NCI-H748 treated with DMSO at 0.1 percent for 48 hours (cell line): Measurements from ENCODE around the gene INCA1.
A peak's percentile ranks its signal among the peaks of the same experiment; 100 is the strongest.

Experiments
- DNase-seq: peaks from one replicate; lab custom pipeline; 2025; lab: John Stamatoyannopoulos, UW

The INCA1 gene

DNA sequence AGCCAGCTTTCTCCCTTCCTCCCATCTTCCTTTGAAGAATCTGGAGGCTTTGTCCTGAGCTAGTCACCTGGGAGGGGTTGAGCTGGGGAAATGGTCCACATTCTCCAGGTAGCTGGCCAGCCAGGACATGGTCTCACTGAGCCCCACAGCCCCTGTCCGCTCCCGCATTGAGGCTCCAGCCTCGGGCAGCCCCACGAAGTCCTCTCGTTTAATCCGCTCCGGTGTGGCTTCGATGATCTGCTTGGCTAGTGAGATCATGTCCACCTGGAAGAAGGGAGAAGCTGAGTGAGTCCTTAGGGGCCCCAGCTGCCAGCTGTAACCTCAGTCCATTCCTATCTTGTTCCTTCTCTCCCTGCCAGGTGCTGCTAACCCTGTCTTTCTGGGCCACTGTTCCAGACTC is 27.0 kb downstream of the INCA1 start:
- no peak for DNase-seq

DNA sequence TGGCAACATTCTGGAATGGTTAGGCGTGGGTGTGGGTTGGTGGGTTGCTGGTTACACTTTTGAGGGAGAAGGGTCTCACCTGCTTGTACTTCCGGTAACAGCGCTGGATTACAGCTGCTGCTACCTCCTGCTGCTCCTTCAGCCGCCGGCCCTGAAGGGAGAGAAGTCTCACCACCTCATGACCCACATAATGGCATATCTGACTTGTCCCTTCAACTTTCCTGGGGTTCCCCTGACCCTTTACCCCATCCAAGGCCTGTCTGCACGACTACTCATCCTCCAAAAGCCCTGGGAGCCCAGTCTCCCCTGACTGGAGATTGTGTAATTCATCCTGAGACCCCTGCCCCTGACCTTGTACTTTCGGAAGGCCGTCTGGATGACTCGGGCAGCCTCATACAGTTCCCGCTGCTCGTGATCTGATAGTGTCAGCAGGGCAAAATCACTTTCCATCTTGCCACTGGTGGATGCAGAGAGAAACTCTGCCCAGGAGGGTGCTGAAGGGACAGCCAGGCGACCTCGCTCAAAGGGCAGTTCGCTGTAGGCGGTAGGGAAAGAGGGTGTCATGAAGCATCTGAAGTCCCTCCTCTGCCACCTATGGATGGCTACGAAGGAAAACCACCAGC is 27.7 kb downstream of the INCA1 start:
- no peak for DNase-seq

DNA sequence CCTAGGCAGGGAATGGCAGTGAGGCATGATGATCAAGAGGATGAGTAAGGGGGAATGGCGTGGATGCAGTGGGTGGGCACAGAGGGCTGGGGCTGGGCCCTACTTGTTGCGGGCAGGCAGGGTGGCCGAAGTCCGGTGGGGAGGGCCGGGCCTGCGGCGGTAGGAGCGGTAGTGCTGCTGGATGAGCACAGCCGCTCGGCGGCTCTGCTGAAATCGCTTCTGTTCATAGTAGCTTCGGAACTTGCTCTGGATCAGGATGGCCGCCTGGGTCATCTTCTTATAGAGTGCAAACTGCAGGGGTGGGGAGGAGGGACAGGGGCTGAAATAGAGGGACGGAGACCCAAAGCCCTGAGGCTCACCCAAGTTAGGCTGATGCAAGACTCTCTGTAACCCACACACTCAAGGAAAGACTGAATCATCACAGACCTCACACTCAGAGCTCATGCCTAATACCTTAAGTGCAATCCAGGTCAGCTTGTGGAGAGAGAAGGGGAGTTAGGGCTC is 28.2 kb downstream of the INCA1 start:
- no peak for DNase-seq

DNA sequence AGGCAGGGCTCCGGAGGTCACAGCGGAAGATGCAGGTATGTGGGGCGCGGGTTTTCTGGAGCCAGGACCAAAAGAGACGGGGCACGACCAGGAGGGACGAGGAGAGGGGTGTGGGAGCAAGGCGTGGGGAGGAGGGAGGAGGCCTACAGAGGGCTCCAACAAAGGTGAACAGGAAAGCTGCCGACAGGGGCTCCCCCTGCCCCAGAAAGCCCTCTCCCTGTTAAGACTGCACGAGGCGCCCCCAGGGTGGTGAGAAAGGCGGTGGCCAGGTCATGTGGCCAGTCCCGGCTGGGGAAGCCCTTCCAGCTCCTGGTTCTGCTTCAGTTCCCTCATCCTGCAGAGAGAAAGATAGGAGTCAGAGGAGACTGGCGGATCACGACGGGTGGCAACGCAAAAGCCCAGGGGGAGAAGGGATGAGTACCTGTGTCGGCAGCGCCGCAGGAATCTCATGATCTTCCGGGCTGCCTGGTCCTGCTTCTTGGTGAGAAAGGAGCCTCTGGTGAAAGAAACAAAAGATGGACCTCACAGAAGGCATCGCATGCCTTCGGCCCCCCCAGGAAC is 28.8 kb downstream of the INCA1 start:
- DNase-seq: no peak

DNA sequence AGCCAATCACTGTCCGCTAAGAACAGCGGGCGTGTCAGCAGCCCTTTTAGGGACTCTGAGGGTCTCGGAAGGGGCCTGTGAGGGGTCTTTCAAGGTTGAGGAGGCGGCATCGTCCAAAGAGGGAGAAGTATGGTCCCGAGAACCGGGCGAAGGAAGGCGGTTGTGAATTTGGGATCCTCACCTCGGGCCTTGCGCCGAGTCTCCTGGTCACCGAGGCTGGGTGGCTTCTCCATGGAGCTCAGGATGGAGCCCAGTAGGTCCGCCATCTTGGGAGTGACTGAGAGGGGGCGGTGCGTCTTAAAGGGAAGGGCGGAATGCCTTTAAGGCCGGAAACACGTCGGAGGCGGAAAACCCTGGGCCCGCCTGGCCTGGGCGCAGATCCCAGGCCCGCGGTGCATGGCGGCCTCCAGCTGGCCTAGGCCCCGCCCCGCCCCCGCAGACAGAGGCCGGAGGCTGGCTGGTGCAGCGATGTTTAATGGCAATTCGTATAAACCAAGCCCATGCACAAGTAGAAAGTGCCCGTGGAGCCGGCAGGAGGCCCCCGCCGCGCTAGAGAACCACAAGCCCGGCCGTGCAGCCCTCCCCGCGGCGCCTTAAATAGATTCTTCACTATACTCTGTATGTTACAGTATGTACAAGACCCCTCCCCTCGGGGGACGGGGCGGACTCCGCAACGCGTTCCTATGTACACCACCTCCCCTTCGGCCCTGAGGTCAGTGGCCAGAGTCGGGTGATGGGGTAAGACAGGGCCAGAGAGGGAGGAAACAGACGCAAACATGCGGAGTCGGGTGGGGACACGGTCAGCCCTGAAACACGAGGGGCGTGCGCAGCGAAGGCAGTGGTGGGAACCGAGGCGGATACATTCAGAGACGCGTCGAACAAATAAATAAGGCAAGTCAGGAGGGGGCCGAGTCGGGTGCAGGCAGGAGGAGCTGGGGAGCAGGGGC is 29.5 kb downstream of the INCA1 start, which contains the start of gene SPAG7:
TSS of gene SPAG7 (minus strand) at position 279 of the 947 bp plus-strand sequence. CDS start at position 266, 13 bp downstream.
- peak; percentile 95 for DNase-seq

DNA sequence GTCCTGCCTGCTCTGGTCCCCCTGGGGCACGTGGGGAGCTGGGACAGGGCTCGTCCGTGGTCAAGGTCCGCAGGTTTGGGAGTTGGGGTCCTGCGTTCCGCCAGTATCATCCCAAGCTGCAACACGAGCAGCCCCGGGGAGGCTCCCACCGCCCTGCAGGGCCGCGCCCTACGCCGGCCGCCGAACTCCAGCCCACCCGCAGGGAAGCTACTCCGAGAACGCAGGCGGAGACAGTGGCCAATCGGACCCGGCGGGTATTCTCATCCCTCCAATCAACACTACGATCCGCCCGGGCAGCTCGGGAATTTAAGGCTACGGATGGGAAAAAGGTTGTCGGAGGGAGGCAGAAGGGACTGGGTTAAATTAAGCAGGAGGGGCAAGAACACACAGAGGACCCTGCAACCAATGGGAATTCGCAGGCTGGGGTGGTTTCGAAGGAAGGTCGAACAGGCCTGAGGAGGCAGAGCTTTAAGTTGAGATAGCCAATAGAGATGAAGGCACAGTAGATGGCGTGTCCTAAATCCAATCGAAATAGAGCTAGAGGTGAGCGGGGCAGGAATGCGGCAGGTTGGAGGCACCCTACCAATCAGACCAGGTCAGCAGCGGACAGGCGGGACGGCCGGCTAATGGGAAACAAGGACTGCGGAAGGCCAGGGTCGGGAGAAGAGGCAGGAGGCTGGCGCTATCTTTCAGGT is 30.3 kb downstream of the INCA1 start:
- peak; percentile 100 for DNase-seq

DNA sequence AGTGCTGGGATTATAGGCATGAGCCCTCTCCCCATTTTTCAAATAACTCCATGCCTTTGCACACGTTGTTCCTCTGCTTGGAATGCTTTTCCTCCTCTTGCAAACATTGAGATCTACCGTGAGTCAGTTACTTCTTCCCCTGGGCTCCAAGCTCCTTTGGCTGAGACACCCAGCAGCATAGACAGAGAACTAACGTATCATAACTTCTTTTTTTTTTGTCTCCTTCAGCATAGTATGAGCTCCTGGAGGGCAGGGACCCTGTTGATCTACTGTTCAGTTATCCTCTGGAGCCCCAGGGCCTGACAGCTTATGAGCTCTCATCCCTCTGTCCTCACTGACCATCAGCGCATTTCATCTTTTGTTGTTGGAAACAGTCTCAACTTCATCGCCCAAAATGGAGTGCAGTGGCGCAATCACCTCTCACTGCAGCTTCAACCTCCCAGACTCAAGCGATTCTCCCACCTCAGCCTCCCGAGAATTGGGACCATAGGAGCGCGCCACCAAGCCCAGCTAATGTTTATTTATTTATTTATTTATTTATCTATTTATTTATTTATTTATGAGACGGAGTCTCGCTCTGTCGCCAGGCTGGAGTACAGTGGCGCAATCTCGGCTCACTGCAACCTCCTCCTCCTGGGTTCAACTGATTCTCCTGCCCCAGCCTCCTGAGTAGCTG is 31.9 kb downstream of the INCA1 start:
- DNase-seq: no peak

DNA sequence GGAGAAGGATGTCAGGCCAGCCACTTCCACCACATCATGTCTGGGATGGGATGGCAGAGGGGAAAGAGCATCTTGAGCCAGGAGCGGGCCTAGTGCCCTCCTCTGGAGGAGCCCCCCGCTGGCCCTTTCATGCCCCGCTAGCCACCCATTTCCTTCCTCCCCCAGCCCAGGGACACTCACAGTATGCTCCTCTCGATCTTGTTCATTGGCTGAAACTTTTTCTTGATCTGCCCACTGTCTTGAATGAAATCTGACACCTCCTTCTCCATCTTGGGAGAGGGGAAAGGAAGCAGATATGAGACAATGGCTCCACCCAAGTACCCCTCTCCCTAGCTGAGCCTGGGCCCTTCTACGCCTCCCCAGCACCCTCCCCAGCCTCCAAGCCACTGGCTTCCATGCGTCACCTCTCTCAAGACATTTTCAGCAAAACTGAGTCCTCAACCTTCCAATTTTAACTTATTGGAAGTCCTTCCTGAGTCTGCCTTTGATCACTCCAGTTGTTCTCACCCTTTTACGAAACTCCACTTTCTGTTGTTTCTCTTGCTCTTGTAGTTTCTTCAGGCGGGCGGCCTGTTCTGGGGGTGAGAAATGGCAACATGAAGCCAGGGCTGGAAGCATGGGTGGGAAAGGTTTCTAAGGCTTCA is 36.9 kb downstream of the INCA1 start:
- DNase-seq: no peak

DNA sequence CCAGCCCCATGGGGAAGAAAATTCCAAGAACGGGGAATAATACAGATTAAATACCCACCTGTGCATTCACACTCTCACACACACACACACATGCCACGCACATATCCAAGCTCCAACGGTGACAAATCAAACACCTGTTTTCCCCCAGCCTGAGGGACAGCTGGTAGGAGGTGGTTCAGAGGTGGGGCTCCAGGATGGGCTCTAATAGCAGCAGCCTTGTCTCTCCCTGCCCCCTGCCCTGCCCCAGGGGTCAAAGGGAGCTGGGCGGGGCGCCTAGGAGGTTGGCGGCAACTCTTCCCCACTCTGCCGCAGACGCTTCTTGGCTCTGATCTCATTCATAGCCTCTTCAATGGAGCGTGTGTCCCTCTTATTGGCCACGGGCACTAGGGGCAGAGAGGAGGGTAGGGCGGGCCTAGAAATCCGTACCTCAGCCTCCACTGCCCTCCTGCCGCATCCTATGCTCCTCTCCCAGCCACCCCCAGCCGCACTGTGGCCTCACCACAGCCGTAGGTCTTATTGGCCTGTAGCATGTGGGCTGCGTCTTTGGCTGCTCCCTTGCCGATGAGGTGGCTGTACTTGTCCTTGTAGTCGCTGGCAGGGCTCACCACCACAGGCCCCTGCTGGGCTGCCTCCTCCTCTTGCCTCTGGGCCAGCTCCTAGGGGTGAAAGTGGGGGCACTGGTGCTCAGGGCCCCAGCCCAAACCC is 37.9 kb downstream of the INCA1 start:
- DNase-seq: no peak

DNA sequence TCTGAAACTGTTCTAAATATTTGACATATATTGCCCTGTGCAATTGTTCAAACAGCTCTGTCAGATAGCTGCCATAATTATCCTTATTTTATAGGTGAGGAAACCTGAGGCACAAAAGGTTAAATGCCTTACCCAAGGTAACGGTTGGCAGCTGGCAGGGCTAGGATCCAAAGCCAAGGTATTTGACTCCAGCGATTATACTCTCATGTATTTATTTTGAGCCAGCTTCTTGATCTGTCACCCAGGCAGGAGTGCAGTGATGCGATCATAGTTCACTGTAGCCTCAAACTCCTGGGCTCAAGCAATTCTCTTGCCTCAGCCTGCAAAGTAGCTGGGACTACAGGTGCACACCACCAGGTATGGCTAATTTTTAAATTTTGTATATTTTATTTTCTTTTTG is 39.2 kb downstream of the INCA1 start:
- no peak for DNase-seq

DNA sequence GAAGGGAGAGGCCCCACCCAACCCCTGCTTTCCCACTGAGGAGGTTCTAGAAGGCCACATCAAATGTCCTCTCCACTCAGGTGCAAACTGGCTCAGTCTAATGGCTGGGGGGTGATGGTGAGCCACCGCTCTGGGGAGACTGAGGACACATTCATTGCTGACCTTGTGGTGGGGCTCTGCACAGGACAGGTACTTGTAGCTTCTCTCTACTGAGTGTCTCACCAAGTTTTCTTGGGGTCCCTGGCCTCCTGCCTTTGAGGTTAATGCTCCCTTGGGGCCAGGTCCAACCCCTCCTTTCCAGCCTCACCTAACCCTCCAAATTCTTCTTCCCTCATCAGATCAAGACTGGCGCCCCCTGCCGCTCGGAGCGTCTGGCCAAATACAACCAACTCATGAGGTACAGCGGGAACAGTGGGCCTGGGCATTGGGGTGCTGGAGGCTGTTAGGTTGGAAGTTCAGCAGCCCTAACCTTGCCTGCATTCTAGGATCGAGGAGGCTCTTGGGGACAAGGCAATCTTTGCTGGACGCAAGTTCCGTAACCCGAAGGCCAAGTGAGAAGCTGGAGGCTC is 40.7 kb downstream of the INCA1 start:
- DNase-seq: no peak

DNA sequence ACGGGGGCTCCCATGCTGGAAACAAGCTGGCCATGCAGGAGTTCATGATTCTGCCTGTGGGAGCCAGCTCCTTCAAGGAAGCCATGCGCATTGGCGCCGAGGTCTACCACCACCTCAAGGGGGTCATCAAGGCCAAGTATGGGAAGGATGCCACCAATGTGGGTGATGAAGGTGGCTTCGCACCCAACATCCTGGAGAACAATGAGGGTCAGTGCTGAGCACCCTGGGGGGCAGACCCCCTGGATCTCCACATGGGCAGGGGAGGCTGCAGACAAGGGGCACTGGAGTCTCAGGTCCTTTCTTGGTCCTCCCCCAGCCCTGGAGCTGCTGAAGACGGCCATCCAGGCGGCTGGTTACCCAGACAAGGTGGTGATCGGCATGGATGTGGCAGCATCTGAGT is 42.2 kb downstream of the INCA1 start:
- DNase-seq: no peak

DNA sequence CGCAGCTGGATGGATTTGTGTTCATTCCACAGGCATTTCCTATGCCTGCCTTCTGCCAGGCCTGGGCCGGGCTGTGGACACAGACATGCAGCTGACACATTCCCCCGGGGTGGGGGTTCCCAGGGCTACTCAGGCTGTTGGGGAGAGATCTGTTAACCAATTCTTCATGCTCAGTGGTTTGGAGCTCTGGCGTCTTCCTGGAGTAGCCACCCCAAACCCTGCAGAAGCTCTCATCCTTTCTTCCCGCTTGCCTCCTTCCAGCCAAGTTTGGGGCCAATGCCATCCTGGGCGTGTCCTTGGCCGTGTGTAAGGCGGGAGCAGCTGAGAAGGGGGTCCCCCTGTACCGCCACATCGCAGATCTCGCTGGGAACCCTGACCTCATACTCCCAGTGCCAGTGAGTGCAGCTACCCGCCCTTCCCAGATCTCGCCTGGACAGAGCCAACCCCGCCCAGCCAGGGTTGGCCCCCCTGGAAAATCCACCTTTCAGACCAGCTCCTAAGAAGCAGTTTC is 43.8 kb downstream of the INCA1 start:
- DNase-seq: no peak

DNA sequence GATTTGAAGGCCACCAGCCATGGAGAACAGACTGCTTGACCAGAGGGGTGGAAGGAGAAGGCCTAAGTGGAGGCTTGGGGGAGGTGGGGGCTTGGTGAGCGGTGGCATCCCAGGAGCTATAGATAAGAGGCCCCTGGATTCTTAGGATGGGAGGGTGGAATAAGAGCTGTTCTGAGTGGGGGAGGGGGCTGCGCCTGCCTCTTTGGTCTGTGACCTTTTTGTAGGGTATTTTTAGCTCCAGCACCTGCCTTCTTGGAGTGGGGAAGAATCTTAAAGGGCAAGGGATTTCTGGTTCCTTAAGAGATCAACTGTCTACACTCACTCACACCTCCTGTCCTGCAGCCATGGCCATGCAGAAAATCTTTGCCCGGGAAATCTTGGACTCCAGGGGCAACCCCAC is 45.8 kb downstream of the INCA1 start:
- no peak for DNase-seq

DNA sequence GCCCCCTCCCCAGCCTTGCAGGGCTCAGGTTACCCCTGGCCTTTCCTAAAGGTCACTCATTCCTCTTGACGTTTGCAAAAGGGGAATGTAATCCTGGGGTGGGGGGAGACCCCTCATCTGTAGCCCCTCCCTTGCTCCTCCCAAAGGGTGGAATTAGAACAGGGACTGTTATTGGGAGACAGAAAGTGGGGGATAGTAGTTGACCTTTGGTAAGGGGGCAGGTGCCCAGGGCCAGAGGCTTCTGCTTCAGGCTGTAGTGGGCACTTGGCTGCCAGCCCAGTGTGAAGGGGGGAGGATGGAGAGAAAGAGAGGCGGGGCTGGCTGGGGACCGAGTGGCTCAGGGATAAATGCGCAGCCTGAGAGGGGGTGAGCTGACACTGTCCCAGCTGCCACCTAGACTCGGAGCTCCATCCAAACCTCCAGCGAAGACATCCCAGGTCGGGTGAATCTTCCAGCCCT is 46.5 kb downstream of the INCA1 start, which contains the start of gene ENO3:
TSS of gene ENO3 (plus strand) at position 374 of the 459 bp plus-strand sequence. CDS start 711 bp downstream, outside the sequence.
- DNase-seq: peak; percentile 11

DNA sequence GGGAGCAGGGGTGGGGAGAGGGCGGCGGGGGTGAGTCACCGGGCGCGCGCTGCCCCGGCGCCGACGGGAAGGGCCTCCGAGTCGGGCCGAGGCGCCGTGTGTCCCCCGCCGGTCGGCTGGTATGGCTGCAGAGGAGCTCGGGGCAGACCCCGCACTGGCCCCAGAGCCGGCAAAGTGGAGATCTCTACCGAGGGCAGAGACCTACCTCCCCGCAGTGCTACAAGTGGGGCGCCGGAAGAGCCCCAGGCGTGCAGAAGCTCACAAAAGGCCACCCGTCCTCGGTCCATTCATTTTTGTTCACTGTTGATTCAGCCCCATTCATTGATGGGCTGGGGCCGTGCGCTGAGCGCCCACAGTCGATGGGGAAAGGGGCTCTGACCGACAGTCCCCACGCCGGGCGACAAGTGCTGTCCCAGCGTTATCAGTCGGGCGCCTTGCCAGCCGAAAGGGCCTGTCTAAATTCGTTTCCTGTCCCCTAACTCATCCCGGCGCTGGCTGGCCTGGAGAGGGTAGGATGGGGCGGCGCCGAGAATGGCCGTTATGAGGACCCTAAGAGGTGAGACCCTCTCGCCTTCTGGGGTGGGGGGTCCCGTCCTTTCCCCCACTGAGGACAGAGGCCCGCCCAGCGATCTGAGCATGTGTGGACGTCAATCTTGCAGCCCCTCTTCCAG is 47.1 kb downstream of the INCA1 start:
- no peak for DNase-seq

DNA sequence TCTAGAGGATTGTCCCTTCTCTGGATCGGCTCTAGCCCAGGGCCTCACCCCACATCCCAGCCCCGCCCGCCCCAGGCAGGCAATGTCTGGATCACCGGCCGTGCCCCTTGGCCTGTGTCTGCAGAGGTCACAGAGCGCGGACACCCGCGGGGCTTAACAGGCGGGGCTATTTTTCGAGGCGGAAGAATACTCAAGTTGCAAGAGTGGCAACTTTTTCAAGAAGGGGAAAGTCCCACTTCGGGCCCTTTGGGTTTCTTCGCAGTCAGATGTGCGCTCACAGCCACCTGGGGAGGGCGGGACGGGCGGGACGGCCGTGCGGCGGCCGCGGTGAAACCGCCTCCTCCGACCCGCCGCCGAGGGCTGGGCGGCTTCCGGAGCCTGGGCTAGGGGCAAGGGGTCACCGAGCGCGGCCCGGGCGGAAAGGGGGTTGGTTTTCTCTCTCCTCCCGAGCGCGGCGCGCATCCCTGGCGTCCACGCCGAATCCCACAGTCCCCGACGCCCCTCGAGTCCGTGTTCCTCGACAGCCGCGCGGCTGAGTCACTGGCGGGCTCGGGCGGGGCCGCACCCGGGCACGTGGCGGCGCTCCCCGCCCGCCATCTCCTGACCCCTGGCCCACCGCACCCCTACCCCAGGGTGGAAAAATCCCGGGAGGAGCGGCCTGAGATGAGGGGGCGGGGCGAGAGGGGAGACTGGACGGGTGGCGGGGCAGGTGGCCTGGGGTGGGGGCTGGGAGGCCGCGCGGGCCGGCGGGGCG is 47.8 kb downstream of the INCA1 start:
- peak; percentile 16 for DNase-seq

DNA sequence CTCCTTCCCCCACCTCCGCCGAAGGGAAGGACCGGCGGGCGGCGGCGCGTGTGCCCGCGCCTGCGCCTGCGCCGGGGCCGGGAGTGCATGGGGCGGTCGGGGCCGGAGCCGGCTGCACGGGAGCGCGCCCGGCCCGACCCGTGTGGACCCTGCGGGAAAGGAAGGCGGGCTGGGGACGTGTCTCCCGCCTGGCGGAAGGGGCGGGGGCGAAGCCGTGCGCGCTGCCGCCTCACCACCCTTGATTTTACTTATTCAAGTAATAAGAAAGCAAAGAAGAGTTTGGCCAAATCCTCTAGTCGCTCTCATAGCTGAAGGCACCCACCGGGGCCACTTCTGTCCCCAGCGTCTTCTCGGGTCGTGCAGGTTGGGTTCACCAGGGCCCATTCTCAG is 48.4 kb downstream of the INCA1 start:
- DNase-seq: peak; percentile 89
